Transverse colon (tissue), 4 donors: ENCODE data around the gene UBAP2.

Source experiments
- CTCF ChIP-seq, 5 experiments: fragments of 200-600 bp in 3 of 5; fragments of 450-650 bp in 2 of 5; sonication (generic) in 3 of 5; IDR thresholded peaks; 1 replicate in 2 of 5; 2 replicates in 3 of 5; pipeline ENCODE4 v1.5.1; 2016 to 2017; ENCODE audit warnings: antibody characterized with exemption in 5 of 5, inconsistent platforms in 3 of 5, mild to moderate bottlenecking in 2 of 5, moderate library complexity in 1 of 5
- EP300 ChIP-seq: sonication (generic); formaldehyde crosslinking; IDR thresholded peaks from one replicate; pipeline ENCODE4 v1.6.1; 2017; ENCODE audit warnings: antibody characterized with exemption, low read depth
- POLR2A ChIP-seq: fragments of 450-650 bp; IDR thresholded peaks from one replicate; pipeline ENCODE4 v1.6.1; 2016; ENCODE audit warnings: antibody characterized with exemption, mild to moderate bottlenecking, moderate library complexity
- POLR2AphosphoS5 ChIP-seq, 3 donors: sonication (generic); formaldehyde crosslinking; IDR thresholded peaks; one replicate each; pipeline ENCODE4 v1.6.1; 2016; ENCODE audit warnings: antibody characterized with exemption in 3 of 3

- TF ChIP-seq CTCF (IDR thresholded peaks at IDR 0.05) (no peak), POLR2AphosphoS5 (IDR thresholded peaks at IDR 0.05) (no peak), POLR2A (no peak), EP300 (no peak)
Observed at GRCh38 chr9:33907347-33907746, 141.3 kb downstream of the UBAP2 start.
